ENCODE results near the gene PLEKHM1.

GRCh38 chr17:45423975-45424335, 66.6 kb downstream of the PLEKHM1 start:
- TF ChIP-seq, protein P1, sequence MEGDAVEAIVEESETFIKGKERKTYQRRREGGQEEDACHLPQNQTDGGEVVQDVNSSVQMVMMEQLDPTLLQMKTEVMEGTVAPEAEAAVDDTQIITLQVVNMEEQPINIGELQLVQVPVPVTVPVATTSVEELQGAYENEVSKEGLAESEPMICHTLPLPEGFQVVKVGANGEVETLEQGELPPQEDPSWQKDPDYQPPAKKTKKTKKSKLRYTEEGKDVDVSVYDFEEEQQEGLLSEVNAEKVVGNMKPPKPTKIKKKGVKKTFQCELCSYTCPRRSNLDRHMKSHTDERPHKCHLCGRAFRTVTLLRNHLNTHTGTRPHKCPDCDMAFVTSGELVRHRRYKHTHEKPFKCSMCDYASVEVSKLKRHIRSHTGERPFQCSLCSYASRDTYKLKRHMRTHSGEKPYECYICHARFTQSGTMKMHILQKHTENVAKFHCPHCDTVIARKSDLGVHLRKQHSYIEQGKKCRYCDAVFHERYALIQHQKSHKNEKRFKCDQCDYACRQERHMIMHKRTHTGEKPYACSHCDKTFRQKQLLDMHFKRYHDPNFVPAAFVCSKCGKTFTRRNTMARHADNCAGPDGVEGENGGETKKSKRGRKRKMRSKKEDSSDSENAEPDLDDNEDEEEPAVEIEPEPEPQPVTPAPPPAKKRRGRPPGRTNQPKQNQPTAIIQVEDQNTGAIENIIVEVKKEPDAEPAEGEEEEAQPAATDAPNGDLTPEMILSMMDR (IDR thresholded peaks at IDR 0.05), result no peak
- TF ChIP-seq EP300 (IDR thresholded peaks at IDR 0.05), result no peak
- TF ChIP-seq POLR2AphosphoS5 (IDR thresholded peaks at IDR 0.05), result no peak
- no peak for TF ChIP-seq POLR2A (IDR thresholded peaks at IDR 0.05)

Measured in suprapubic skin (tissue), 4 donors.